ES-I3 (cell line): Measurements from ENCODE around the gene CROCC.
"Not testable (repeated sequence)": the region's sequence is repeated elsewhere in the genome, so short reads cannot be mapped to it uniquely, and the experiment has no call there.

ENCODE experiments used
- H3K36me3 ChIP-seq: 2 replicates; pipeline ENCODE4 v1.6.1; 2013; ENCODE audit warnings: mild to moderate bottlenecking, low read length, control low read depth, moderate library complexity; ENCODE audit not compliant: insufficient read depth
- H3K4me1 ChIP-seq: 2 replicates; pipeline ENCODE4 v1.6.1; 2013; ENCODE audit warnings: mild to moderate bottlenecking, control low read depth, low read length; ENCODE audit not compliant: insufficient read depth
- H3K9ac ChIP-seq: 2 replicates; pipeline ENCODE4 v1.6.1; 2013; ENCODE audit warnings: low read depth, mild to moderate bottlenecking, low read length, moderate library complexity
- H3K9me3 ChIP-seq: 2 replicates; pipeline ENCODE4 v1.6.1; 2013; ENCODE audit warnings: mild to moderate bottlenecking, low read length, moderate library complexity; ENCODE audit not compliant: control insufficient read depth, insufficient read depth

The CROCC gene

DNA sequence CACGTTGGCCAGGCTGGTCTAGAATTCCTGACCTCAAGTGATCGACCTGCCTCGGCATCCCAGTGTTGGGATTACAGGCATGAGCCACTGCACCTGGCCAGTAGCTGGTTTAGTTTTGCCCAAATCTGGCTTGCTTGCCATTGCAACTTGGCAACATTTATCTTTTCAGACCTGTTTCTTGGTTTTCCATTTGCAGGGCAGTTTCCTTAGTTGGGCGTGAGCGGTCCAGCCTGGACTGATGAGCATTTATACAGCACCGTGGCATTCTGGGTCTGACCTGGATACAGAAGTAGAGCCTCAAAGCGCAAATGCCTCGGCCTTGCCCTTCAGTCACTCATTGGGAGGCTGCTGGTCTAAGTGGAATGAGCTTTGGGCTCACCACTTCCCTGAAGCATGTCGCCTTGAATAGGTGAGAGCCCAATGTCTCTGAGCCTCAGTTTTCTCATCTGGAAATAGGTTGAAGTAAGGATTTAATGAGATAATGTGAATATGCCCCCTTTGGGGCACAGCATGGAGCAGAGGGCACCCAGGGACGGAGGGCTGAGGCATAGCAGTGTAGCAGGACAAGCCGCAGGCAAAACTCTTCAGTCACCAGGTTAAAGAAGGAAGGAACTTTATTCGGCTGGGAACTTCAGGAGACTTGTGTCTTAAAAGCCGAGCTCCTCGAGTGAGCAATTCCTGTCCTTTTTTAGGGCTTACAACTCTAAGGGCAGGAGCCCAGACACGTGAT is 2.6 kb upstream of the CROCC start:
- H3K4me1 ChIP-seq = peaks cover 10% of the 10 kb centered on the region; the same call in 1 of the 2 replicates
- not testable (repeated sequence) for H3K9me3 ChIP-seq, H3K36me3 ChIP-seq, H3K9ac ChIP-seq

DNA sequence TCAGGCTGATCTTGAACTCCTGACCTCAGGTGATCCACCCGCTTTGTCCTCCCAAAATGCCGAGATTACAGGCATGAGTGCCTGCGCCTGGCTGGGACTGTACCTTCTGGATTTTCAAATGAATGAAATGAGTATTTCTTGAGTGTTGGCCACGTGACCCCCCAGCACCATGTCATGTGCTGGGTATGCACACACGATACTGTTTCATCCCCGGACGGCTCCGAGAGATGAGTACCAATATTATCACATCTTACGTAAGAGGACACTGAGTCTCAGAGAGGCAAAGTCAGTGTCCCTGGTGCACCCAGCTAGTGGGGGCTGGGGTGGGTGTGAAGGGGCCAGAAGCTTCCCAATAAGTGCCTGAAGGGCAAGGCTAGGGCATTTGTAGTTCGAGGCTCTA is 780 bp upstream of the CROCC start:
- Histone ChIP-seq H3K9me3 (no peaks in the 10 kb centered on the region), H3K36me3 (no peaks in the 10 kb centered on the region), H3K9ac (0 out of 2 replicates have a peak overlapping the region, but pooled peaks have one; percentile 44), H3K4me1 (peaks cover 5% of the 10 kb centered on the region; the same call in 1 of the 2 replicates)

DNA sequence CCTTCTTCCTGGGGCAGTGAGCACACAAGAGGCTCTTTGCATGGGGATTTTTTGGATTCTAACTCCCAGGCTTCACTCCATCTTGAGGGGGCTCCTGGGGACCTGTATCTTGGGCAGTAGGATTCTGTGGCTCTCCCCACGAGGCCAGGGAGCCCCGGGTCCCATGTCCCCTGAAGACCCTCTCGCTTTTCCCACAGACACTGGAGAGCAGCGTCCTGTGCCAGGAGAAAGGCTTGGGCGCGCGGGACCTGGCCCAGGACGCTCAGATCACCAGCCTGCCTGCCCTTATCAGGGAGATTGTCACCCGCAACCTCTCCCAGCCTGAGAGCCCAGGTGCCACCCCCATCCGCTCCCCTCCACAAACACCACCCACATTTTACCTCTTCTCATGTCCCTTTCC is 735 bp downstream of the CROCC start:
- H3K9ac ChIP-seq = peak overlapping the region; percentile 44
- H3K9me3 ChIP-seq = no peaks in the 10 kb centered on the region
- no peaks in the 10 kb centered on the region for H3K36me3 ChIP-seq
- peaks cover 9% of the 10 kb centered on the region for H3K4me1 ChIP-seq

DNA sequence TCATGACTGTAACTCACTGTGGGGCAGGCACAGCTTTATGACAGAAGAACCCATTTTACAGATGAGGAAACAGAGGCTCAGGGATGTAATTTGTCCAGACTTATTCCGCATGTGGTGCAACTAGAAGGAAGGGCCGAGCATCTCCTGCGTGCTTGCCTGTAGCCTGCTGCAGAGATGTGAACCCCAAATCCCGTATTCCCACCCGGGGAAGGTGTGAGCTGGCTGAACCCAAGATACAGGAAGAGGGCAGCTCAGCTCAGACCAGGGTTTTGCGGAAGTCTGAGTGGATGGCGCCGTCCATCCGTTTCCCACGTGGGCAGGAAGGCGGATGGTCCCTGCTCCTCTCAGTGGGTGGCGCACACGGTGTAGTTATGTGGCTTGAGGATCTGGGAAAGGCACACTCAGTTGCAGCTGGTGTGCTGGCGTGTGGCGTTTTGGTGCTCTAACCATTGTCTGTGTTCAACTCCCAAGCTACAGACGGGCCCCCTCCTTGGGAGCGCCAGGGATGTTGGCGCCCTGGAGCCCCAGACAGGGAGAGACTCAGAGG is 1.2 kb downstream of the CROCC start:
- Histone ChIP-seq H3K9me3 (no peaks in the 10 kb centered on the region), H3K36me3 (no peaks in the 10 kb centered on the region), H3K9ac (no peak overlapping the region), H3K4me1 (peaks cover 9% of the 10 kb centered on the region)

DNA sequence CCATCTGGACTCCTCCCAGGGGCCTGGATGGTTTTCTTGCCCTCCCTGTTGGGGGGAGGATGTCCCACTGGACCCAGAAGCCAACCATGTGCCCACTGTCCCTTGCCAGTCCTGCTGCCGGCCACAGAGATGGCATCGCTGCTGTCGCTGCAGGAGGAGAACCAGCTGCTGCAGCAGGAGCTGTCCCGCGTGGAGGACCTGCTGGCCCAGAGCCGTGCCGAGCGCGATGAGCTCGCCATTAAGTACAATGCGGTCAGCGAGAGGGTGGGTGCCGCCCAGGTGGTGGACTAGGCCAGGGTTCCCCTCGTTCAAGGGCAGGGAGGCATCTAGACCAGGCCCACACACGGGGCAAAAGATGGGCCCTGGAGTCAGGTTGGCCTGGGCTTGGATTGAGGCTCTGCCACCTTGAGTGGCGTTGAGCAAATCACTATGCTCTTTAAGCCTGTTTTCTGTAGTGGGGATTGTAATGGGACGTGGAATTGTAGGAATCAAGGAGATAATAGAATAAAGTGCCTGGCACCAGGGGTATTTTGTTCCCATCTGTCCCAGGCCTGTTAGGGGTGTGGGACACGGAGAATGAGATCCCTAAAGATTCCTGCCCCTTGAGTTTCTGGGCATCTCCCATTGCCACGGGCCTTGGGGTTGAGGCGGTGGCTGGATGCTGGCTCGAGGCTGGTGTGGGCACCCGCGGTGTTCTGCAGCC is 2.6 kb downstream of the CROCC start:
- no peak overlapping the region for H3K9ac ChIP-seq
- H3K36me3 ChIP-seq = no peaks in the 10 kb centered on the region
- H3K9me3 ChIP-seq = no peaks in the 10 kb centered on the region
- H3K4me1 ChIP-seq = peaks cover 9% of the 10 kb centered on the region

DNA sequence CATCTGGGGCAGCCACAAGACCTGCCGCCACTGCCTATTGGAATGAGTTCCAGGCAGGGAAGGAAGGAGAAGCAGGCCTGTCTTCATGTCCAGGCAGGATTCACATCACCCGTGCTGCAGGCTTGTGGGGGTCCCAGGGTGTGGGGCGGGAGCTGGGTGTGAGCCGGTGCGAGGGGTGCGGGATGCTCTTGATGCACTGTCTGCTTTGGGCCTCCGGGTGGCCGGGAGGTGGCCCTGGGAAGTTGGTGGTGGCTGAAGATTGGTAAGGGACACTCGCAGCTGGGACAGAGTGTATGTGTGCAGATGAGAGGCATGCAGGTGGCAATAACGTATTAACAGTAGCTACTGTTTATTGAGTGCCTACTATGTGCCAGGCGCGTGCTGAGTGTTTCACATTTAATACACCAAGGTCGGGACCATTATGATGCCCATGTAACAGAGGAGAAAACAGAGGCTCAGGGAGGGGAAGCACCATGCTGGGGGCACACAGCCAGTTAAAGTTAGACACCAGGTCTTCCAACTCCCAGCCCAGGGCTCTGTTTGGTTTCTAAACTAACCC is 3.3 kb downstream of the CROCC start:
- Histone ChIP-seq H3K9me3 (no peaks in the 10 kb centered on the region), H3K4me1 (peaks cover 9% of the 10 kb centered on the region), H3K9ac (no peak overlapping the region), H3K36me3 (no peaks in the 10 kb centered on the region)

DNA sequence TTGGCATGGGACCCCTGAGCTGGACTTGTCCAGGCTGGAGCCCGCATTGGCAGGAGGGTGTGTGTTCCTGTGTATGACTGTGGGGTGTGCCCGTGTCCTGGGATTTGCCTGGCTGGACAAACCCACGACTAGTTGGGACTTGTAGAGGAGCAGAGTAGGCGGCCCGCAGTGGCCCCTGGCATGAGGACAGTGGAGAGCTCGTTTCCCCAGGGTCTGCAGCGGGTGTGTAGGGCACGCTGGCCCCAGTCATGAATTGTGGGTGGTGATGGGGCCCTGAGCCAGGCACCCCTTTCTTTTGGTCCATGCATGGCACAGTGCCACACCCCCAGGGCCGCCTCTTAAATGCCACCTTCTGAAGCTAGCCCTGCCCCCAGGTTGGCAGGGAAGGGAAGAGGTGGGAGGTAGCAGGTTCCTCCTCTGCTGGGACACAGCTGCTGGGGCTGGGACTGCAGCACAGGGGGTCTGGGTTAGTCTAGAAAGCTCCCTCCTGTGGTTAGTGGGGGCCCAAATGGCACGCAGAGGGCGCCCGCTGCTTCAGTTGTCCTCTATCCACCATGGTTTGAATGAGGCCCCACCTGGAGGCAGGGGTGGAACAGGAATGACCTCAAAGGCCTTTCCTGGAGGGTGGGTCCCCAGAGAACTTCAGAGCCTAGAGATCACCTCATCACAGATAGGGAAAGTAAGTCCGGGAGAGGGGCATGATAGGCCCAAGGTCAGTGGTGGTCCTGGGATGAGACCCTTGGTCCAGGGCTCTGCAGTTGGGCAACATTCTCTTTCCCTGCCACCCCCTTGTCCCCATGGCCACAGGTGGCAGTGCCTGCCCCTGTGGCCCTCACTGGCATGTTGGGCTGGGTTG is 4.1 kb downstream of the CROCC start:
- no peaks in the 10 kb centered on the region for H3K9me3 ChIP-seq
- peaks cover 9% of the 10 kb centered on the region for H3K4me1 ChIP-seq
- no peaks in the 10 kb centered on the region for H3K36me3 ChIP-seq
- H3K9ac ChIP-seq = no peak overlapping the region

DNA sequence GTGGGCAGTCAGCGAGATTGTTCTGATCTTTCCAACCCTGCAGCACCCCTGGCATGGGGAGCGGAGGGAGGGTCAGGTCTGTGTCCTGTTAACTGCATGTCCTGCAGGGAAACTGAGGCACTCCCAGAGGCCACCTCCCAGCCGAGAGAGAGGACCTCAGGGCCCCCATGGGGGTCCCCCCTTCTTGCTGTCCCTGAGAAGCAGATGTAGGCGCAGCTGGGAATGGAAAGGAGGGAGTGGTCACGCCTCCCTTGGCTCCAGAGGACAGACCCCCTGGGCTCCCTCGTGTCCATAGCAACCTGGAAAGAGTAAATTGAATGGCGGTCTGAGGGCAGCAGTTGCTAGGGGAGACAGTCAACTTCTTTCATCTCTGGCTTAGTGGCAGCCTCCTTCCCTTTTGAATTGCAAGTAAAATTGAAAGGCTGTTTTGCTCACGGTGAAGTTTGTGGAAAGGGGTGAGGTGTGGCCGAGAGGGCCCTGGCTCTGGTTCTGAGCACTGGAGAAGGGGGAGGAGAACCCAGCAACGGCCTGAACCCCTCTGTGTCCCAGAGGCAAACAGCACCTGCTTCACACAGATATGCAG is 4.9 kb downstream of the CROCC start:
- Histone ChIP-seq H3K4me1 (peaks cover 4% of the 10 kb centered on the region), H3K9ac (no peak overlapping the region), H3K9me3 (no peaks in the 10 kb centered on the region)

DNA sequence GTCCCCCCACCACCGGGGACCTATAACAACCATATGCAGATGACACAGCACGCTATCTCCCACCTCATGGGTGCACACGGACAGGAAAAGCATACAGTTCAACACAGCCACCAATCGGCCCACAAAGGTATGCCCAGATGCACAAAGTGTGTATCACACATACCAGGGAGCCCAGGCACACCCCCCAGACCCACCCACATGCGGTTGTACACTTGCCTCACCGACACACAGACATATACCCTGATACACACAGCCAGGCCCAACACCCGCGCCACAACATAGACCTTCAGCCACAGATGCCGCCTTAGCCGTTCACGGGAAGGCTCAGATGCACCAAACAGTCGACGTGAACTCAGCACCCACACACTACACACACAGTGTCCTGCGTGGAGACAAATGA is 5.5 kb downstream of the CROCC start:
- no peaks in the 10 kb centered on the region for H3K9me3 ChIP-seq

More for the DNA sequence above, 4.9 kb downstream of the CROCC start:
- H3K36me3 ChIP-seq = 0 out of 2 replicates have a peak, but pooled peaks cover 5% of the 10 kb centered on the region

DNA sequence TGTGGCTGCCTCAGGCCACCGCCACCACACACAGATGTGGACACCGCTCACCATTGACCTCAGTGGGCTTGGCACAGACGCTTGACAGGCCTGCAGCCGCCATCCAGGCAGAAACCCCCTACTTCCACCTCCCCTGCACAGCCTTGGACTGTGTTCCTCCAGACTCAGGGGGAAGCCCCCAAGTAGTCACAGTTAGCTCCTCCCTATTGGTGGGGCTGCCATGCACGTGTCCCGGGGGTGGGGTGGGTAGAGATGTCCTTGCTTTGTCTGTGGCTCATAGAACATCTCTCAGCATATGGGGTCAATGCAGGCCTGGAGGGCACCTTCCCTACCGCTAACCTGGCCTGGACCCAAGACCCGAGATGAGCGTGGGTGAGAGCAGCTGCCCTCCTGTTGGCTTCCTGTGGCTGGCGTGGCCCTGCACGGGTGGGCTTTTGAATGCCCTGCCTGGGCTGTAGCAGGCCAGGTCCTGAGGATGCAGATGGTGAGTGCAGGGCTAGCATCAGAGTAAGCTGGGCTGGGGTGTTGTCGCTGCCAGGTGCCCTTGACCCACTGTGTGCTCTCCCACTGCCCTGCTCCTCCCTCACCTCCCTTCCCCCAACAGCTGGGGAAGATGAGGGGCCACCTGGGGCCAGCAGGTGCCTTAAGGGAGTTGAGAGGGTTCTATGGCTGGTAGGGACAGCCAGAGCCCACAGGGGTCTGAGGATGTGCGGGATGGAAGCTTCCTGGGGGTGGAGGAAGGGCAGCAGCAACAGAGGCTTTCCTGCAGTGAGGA is 6.2 kb downstream of the CROCC start:
- Histone ChIP-seq H3K9me3 (no peaks in the 10 kb centered on the region), H3K4me1 (peaks cover 4% of the 10 kb centered on the region), H3K36me3 (peaks cover 6% of the 10 kb centered on the region; the same call in 1 of the 2 replicates), H3K9ac (no peak overlapping the region)

More for the DNA sequence above, 5.5 kb downstream of the CROCC start:
- no peak overlapping the region for H3K9ac ChIP-seq
- H3K4me1 ChIP-seq = peaks cover 4% of the 10 kb centered on the region
- H3K36me3 ChIP-seq = 0 out of 2 replicates have a peak, but pooled peaks cover 6% of the 10 kb centered on the region

DNA sequence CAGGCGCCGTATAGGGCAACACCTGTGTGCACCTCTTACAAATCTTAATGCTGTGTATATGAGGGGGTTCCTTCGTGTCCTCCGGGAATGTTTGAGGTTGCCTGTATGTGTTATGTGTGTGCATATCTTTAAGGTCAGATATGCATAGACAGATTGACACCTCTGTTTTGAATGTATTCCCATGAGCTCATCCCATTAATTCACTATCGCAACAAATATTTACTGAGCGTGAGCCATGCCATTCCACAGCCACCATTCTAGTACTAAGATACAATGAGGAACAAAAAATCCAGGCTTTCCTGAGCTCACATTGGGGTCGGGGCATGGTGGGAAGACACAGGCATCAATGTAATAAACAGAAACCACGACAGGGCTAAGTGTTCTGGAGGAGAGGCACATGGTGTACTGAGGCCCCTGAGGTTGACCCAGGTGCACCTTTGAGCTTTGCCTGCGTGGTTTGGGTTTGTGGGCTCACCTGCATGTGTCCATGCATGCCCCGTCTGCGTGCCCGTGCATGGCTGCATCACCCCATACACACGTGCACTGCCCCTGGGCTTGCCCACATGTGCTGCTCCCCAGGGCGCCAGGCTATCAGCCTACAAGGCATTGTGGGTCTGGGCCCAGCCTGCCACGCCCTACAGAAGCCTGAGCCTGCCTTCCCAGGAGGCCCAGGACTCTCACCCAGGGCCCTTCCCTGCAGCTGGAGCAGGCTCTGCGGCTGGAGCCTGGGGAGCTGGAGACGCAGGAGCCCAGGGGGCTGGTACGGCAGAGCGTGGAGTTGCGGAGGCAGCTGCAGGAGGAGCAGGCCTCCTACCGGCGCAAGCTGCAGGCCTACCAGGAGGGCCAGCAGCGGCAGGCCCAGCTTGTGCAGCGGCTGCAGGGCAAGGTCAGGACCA is 7.7 kb downstream of the CROCC start:
- H3K36me3 ChIP-seq, H3K4me1 ChIP-seq, H3K9me3 ChIP-seq, H3K9ac ChIP-seq: not testable (repeated sequence)

DNA sequence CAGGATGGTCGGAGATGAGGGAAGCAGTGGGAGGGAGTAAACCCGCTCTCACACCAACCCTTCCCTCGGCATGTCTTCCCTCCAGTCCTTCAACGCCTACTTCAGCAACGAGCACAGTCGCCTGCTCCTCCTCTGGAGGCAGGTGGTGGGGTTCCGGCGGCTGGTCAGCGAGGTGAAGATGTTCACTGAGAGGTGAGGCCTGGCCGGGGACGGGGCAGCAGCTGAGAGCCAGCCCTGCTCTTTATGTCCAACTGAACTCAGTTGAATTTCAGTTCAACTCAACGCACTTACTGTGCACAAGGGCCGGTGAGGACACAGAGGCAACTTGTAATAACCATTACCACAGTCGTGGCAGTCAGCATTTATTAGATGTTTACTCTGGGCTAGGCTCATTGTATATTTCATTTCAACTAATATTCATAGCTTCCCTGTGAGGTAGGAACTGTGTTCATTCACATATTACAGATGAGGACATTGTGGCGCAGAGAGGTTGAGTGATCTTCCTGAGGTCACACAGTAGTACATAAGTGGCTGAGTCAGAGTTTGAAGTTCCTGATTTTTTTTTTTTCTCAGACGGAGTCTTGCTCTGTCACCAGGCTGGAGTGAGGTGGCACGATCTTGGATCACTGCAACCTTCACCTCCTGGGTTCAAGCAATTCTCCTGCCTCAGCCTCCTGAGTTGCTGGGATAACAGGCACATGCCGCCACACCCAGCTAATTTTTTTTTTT is 9.6 kb downstream of the CROCC start:
- H3K9ac ChIP-seq, H3K36me3 ChIP-seq, H3K4me1 ChIP-seq, H3K9me3 ChIP-seq: not testable (repeated sequence)
